ENCODE results near the gene SBNO1. TPM values are rescaled to one million over a fixed set of nuclear protein-coding genes. Genes with fewer than 3 reads are reported as not detected.

The SBNO1 gene
- total and polyA plus RNA-seq, 2 donors (not counting 3 experiments of a cell fraction or from before 2014, with no cell fraction given) = 4.8 to 34.2 TPM

DNA sequence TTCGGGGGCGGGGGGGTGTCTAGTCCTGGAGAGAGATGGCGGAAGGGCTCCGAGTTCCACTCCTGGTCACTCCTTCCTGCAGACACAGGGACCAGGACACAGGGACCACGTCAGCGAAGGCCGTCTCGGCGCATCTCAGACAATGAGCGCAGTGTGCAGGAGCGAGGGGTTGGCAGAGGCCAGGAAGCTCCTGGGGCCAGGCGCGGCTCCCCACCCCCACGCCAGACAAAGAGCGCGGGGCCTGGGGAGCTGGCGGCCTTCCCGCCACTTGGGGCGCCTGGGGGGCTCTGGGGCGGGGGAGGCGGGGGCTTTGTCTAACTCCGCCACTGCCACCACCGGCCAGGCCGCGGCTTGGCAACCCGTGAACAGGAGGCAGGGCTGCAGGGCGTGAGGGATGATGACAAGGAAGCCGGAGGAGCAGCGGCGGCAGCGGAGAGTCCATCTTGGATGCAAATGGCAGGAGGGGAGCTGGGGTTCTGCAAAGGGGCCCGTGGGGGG, 95.2 kb downstream of the SBNO1 start:
- POLR2A ChIA-PET = interaction anchor here (0.6 kb wide), 1 partner anchor 315 kb away, joined by 3 read pairs; the partner anchor contains the start of gene TMED2
- TF ChIP-seq GATA2 (IDR thresholded peaks at IDR 0.05; ENCODE audit: insufficient read depth, insufficient read length, low read depth, low read length) (no peak), MYC (IDR thresholded peaks at IDR 0.05; ENCODE audit: low read depth, low read length) (no peak), EZH2 (IDR thresholded peaks at IDR 0.05; ENCODE audit: borderline replicate concordance, low read depth, low read length, severe bottlenecking) (no peak), POLR2AphosphoS5 (IDR thresholded peaks at IDR 0.05; ENCODE audit: insufficient read depth, low read depth, low read length) (peak; percentile 27), FOS (IDR thresholded peaks at IDR 0.05; ENCODE audit: borderline replicate concordance, insufficient read depth, low read length) (no peak)
- TF ChIP-seq, protein P1, sequence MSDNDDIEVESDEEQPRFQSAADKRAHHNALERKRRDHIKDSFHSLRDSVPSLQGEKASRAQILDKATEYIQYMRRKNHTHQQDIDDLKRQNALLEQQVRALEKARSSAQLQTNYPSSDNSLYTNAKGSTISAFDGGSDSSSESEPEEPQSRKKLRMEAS (IDR thresholded peaks at IDR 0.05; ENCODE audit: insufficient read depth, insufficient read length) = no peak
- TF ChIP-seq, protein P2, sequence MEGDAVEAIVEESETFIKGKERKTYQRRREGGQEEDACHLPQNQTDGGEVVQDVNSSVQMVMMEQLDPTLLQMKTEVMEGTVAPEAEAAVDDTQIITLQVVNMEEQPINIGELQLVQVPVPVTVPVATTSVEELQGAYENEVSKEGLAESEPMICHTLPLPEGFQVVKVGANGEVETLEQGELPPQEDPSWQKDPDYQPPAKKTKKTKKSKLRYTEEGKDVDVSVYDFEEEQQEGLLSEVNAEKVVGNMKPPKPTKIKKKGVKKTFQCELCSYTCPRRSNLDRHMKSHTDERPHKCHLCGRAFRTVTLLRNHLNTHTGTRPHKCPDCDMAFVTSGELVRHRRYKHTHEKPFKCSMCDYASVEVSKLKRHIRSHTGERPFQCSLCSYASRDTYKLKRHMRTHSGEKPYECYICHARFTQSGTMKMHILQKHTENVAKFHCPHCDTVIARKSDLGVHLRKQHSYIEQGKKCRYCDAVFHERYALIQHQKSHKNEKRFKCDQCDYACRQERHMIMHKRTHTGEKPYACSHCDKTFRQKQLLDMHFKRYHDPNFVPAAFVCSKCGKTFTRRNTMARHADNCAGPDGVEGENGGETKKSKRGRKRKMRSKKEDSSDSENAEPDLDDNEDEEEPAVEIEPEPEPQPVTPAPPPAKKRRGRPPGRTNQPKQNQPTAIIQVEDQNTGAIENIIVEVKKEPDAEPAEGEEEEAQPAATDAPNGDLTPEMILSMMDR (IDR thresholded peaks at IDR 0.05; ENCODE audit: extremely low read depth in 1 of 2, insufficient read depth in 1 of 2, low read depth in 1 of 2, low read length in 2 of 2) = peak; percentile 4 to 26
- FAIRE-seq = peak; percentile 85

More for the DNA sequence above, 95.2 kb downstream of the SBNO1 start:
- no peaks in the 10 kb centered on the region for H4K20me1 ChIP-seq (replicated peaks; ENCODE audit: control insufficient read depth, extremely low read depth, insufficient read depth, low read length)
- no peaks in the 10 kb centered on the region for H3K9me1 ChIP-seq (replicated peaks; ENCODE audit: control insufficient read depth, extremely low read depth, insufficient read depth, low read length)
- H3K36me3 ChIP-seq (ENCODE audit: control insufficient read depth in 2 of 2, extremely low read depth in 1 of 2, insufficient read depth in 2 of 2, low read length in 2 of 2) = peaks cover 3 to 23% of the 10 kb centered on the region in 2 experiments
- H3K4me2 ChIP-seq (ENCODE audit: insufficient read depth, low read length) = peak overlapping the region; percentile 96
- intact Hi-C loops (cut with micrococcal nuclease) (loop anchor here (1.0 to 2.0 kb wide), 2 partner anchors 263 to 315 kb away; partner anchors contain the start of genes RILPL1 and TMED2), dilution Hi-C loops (cut with MboI; ENCODE audit: extremely low pct_ligation_motif_present, low sequenced_read_pairs) (no loop called here)
- H3K4me1 ChIP-seq (ENCODE audit: control insufficient read depth, extremely low read depth, insufficient read depth, low read length) = peaks cover 26% of the 10 kb centered on the region
- H2AFZ ChIP-seq (ENCODE audit: low read depth, low read length) = peak overlapping the region; percentile 3
- H3K27me3 ChIP-seq (ENCODE audit: control insufficient read depth in 2 of 2, insufficient read depth in 2 of 2, low read length in 2 of 2) = no peaks in the 10 kb centered on the region
- H3K79me2 ChIP-seq (ENCODE audit: control insufficient read depth, insufficient read depth, low read length) = peaks cover 56% of the 10 kb centered on the region
- H3K9me3 ChIP-seq (replicated peaks; ENCODE audit: control insufficient read depth, insufficient read depth, low read length) = no peaks in the 10 kb centered on the region
- CTCF ChIA-PET = interaction anchor here (1.1 to 2.3 kb wide), 6 partner anchors 31 to 349 kb away, joined by 4 to 16 read pairs (median 6); partner anchors contain the start of genes KMT5A, SBNO1 and TMED2
- H3K4me3 ChIP-seq (replicated peaks in 1 of 3; ENCODE audit: insufficient read depth in 1 of 3, low read depth in 1 of 3, low read length in 3 of 3) = peak overlapping the region; percentile 32 to 90 (median 87)
- peak overlapping the region; percentile 83 for H3K27ac ChIP-seq (ENCODE audit: insufficient read depth, low read depth, low read length)
- peak overlapping the region; percentile 93 for H3K9ac ChIP-seq (replicated peaks; ENCODE audit: extremely low read depth, insufficient read depth, low read length)
- DNase-seq (ENCODE audit: low read depth, low spot score) = peak; percentile 52
- no TSS peak for BruUV-seq (replicated peaks)
